HepG2 (cell line): ENCODE measurements around the gene FAM184B. TPM values are rescaled to one million over a fixed set of nuclear protein-coding genes. Genes with fewer than 3 reads are reported as not detected.

Experiments
- ATAC-seq: fragments of 200-7000 bp; cut with Tn5 transposase; 3 replicates; pipeline ENCODE4 v1.9.1; 2020; ENCODE audit warnings: mild to moderate bottlenecking, moderate library complexity
- BruUV-seq: library from RNA; stranded (reverse); fragments of 400-500 nt; replicated peaks from 2 replicates; lab custom pipeline; 2021; lab: Mats Ljungman, UMichigan
- CTCF ChIA-PET: fragments of 300-600 bp; formaldehyde crosslinking; extraction: SDS; loops from one replicate; lab custom pipeline; 2021; ENCODE audit warnings: low total read pairs, inconsistent platforms, low intra/inter-chr PET ratio; lab: Yijun Ruan, JAX
- POLR2A ChIA-PET: fragments of 350-600 bp; sonication (Branson Sonifier 250); formaldehyde crosslinking; loops from one replicate; lab custom pipeline; 2020; ENCODE audit warnings: antibody characterized with exemption, inconsistent platforms; lab: Yijun Ruan, JAX
- DNase-seq: peaks from one replicate; pipeline ENCODE4 v3.0.0-alpha.2; 2015; ENCODE audit warnings: low spot score
- FAIRE-seq: peaks from 3 replicates; lab custom pipeline; 2011; peaks lifted over from hg19 to GRCh38; lab: Jason Lieb, UNC
- H2AFZ ChIP-seq: one replicate; pipeline ENCODE4 v1.6.1; 2011; ENCODE audit warnings: low read length, inconsistent platforms
- H3K27ac ChIP-seq: fragments of 300-600 bp; 3 replicates; pipeline ENCODE4 v1.8.0; 2011; ENCODE audit warnings: mixed run types, mild to moderate bottlenecking, mixed read lengths, low read length, inconsistent platforms; ENCODE audit not compliant: insufficient read depth; ENCODE audit errors: extremely low read length
- H3K27me3 ChIP-seq, 2 experiments: fragments of 200-600 bp in 1 of 2; 2 replicates in 1 of 2; 3 replicates in 1 of 2; pipeline versions ENCODE4 v1.6.0 to v1.8.0; 2011; ENCODE audit warnings: low read length in 2 of 2, mild to moderate bottlenecking in 2 of 2, moderate library complexity in 2 of 2, inconsistent platforms in 1 of 2; ENCODE audit not compliant: insufficient read depth in 2 of 2, control insufficient read depth in 1 of 2
- H3K36me3 ChIP-seq, 2 experiments: fragments of 200-600 bp in 1 of 2; replicated peaks in 1 of 2; 2 replicates in 1 of 2; 3 replicates in 1 of 2; pipeline versions ENCODE4 v1.5.1 to v1.8.0; 2011; ENCODE audit warnings: low read length in 2 of 2, inconsistent platforms in 1 of 2; ENCODE audit not compliant: insufficient read depth in 2 of 2, control insufficient read depth in 1 of 2
- H3K4me1 ChIP-seq: 2 replicates; pipeline ENCODE4 v1.5.1; 2012; ENCODE audit warnings: low read length, inconsistent platforms; ENCODE audit not compliant: insufficient read depth
- H3K4me2 ChIP-seq: 2 replicates; pipeline ENCODE4 v1.6.0; 2011; ENCODE audit warnings: low read depth, low read length, inconsistent platforms
- H3K4me3 ChIP-seq, 3 experiments: fragments of 200-600 bp in 1 of 3; sonication (generic), shearing (Covaris generic) in 1 of 3; replicated peaks in 1 of 3; 2 replicates each; pipeline ENCODE4 v1.5.1; 2011 to 2016; ENCODE audit warnings: low read length in 3 of 3, inconsistent platforms in 2 of 3, low read depth in 2 of 3, mild to moderate bottlenecking in 2 of 3, control low read depth in 1 of 3, mixed read lengths in 1 of 3; ENCODE audit not compliant: insufficient read depth in 1 of 3
- H3K79me2 ChIP-seq: one replicate; pipeline ENCODE4 v1.6.1; 2011; ENCODE audit warnings: low read length, inconsistent platforms; ENCODE audit not compliant: insufficient read depth
- H3K9ac ChIP-seq: 2 replicates; pipeline ENCODE4 v1.6.0; 2011; ENCODE audit warnings: mild to moderate bottlenecking, low read depth, low read length, inconsistent platforms; ENCODE audit not compliant: insufficient read depth
- H3K9me3 ChIP-seq: 2 replicates; pipeline ENCODE4 v1.5.1; 2012; ENCODE audit warnings: mild to moderate bottlenecking, low read length
- H4K20me1 ChIP-seq: 2 replicates; pipeline ENCODE4 v1.6.0; 2011; ENCODE audit warnings: inconsistent platforms, mild to moderate bottlenecking, low read length, moderate library complexity; ENCODE audit not compliant: insufficient read depth
- ATF4 ChIP-seq, 2 experiments: fragments of 450-650 bp in 1 of 2; sonication (generic) in 1 of 2; formaldehyde crosslinking; IDR thresholded peaks; 2 replicates each; pipeline versions ENCODE4 v1.5.0 to v1.8.0; 2020 to 2022; ENCODE audit warnings: mild to moderate bottlenecking in 1 of 2, missing genetic modification reagents in 1 of 2
- EED ChIP-seq: sonication (generic); formaldehyde crosslinking; IDR thresholded peaks from 2 replicates; pipeline ENCODE4 v1.5.0; 2020; ENCODE audit warnings: mild to moderate bottlenecking, missing genetic modification reagents
- HIC2 ChIP-seq: sonication (generic); formaldehyde crosslinking; IDR thresholded peaks from 2 replicates; pipeline ENCODE4 v1.9.0; 2022; ENCODE audit warnings: low read depth, missing genetic modification reagents
- LBX2 ChIP-seq: sonication (generic); formaldehyde crosslinking; IDR thresholded peaks from 2 replicates; pipeline ENCODE4 v1.5.0; 2020; ENCODE audit warnings: missing genetic modification reagents, mild to moderate bottlenecking, borderline replicate concordance
- MEIS1 ChIP-seq: sonication (generic); formaldehyde crosslinking; IDR thresholded peaks from 2 replicates; pipeline ENCODE4 v1.9.0; 2021; ENCODE audit warnings: mild to moderate bottlenecking, missing genetic modification reagents, moderate library complexity, borderline replicate concordance
- SPEN ChIP-seq: sonication (generic); formaldehyde crosslinking; IDR thresholded peaks from 2 replicates; pipeline ENCODE4 v1.5.1; 2020; ENCODE audit warnings: low read depth, mild to moderate bottlenecking, missing genetic modification reagents
- ZNF513 ChIP-seq: sonication (generic); formaldehyde crosslinking; conservative IDR thresholded peaks from 2 replicates; pipeline ENCODE4 v1.5.0; 2020; ENCODE audit warnings: missing genetic modification reagents
- ZNF709 ChIP-seq: sonication (generic); formaldehyde crosslinking; IDR thresholded peaks from 2 replicates; pipeline ENCODE4 v1.5.0; 2020; ENCODE audit warnings: mild to moderate bottlenecking, missing genetic modification reagents
- ZNF710 ChIP-seq: sonication (generic); formaldehyde crosslinking; IDR thresholded peaks from 2 replicates; pipeline ENCODE4 v1.5.0; 2020; ENCODE audit warnings: mild to moderate bottlenecking, missing genetic modification reagents, borderline replicate concordance
- ZNF75D ChIP-seq: sonication (generic); formaldehyde crosslinking; IDR thresholded peaks from 2 replicates; pipeline ENCODE4 v1.8.1; 2023; ENCODE audit warnings: missing genetic modification reagents, mild to moderate bottlenecking, borderline replicate concordance
- WGBS: methylation state at CpG from one replicate; pipeline ENCODE4 v1.1.6; 2017; ENCODE audit warnings: low lambda C conversion rate; 5-methylcytosine and 5-hydroxymethylcytosine counted together
- in situ Hi-C: cut with HindIII; loops from 2 replicates; pipeline ENCODE4 v1.10.0; 2017; ENCODE audit warnings: low pct_unique_long_range_greater_than_20kb; ENCODE audit not compliant: extremely low pct_ligation_motif_present
- intact Hi-C: fragments of 100-400 bp; cut with micrococcal nuclease; formaldehyde crosslinking; loops from one replicate; pipeline ENCODE4 v1.10.0; 2022; ENCODE audit not compliant: unreplicated experiment
- polyA plus RNA-seq, 8 experiments: library from polyadenylated mRNA; depleted of rRNA in 3 of 8; stranded (reverse) in 7 of 8; unstranded in 1 of 8; fragments of >200 nt; fragmentation: Illumina TruSeq in 4 of 8; extraction: Trizol in 4 of 8; gene quantifications; 2 replicates each; pipeline versions ENCODE4 v1.2.1 to v1.2.3, GENCODE V29; 2011 to 2016; ENCODE audit warnings: low read depth in 4 of 8, missing spikeins in 1 of 8, mixed read lengths in 1 of 8; ENCODE audit not compliant: insufficient read depth in 1 of 8
- total RNA-seq, 5 experiments: library from RNA; depleted of rRNA; stranded (reverse); fragments of >200 nt; fragmentation: Illumina TruSeq; extraction: Trizol; gene quantifications; 2 replicates each; pipeline ENCODE4 v1.2.3, GENCODE V29; 2016; ENCODE audit warnings: low read depth in 1 of 5

FAM184B gene
- total and polyA plus RNA-seq, 2 of the 13 experiments (the other 11 are each of a cell fraction or from before 2014, with no cell fraction given), result not detected

GRCh38 chr4:17695341-17695740 is 86.1 kb downstream of the FAM184B start:
- TF ChIP-seq ZNF75D (CRISPR knock-in tag), result no peak
- TF ChIP-seq EED (CRISPR knock-in tag), result no peak
- no peak for TF ChIP-seq ZNF709 (CRISPR knock-in tag)
- TF ChIP-seq LBX2 (CRISPR knock-in tag), result no peak
- no peak for TF ChIP-seq ZNF710 (CRISPR knock-in tag)
- TF ChIP-seq MEIS1 (CRISPR knock-in tag), result no peak
- no peak for TF ChIP-seq ATF4 (CRISPR knock-in tag; IDR thresholded peaks at IDR 0.05)
- no peak for TF ChIP-seq ZNF513 (CRISPR knock-in tag)
- TF ChIP-seq SPEN, result no peak
- TF ChIP-seq HIC2 (CRISPR knock-in tag), result no peak
- Histone ChIP-seq H4K20me1 (no peaks in the 10 kb centered on the region), H2AFZ (no peak overlapping the region), H3K79me2 (no peaks in the 10 kb centered on the region), H3K4me3 (no peak overlapping the region), H3K27me3 (no peaks in the 10 kb centered on the region), H3K9me3 (no peaks in the 10 kb centered on the region), H3K27ac (no peak overlapping the region), H3K4me1 (peaks cover 21% of the 10 kb centered on the region), H3K4me2 (no peak overlapping the region), H3K36me3 (no peaks in the 10 kb centered on the region), H3K9ac (no peak overlapping the region)
- no peak for FAIRE-seq
- no peak for ATAC-seq
- DNase-seq, result no peak
- BruUV-seq, result no TSS peak
- CTCF ChIA-PET, result no interaction called here
- in situ Hi-C loops (no loop called here), intact Hi-C loops (no loop called here)
- WGBS, result 81% methylated on average over 3 of the region's 3 CpGs
- POLR2A ChIA-PET, result no interaction called here
